Ishikawa (cell line): ENCODE results near the gene TUBGCP6.
A peak's percentile ranks its signal among the peaks of the same experiment; 100 is the strongest.

Experiments used
- CEBPB ChIP-seq: IDR thresholded peaks from 2 replicates; pipeline ENCODE4 v1.6.1; 2012
- CREB1 ChIP-seq: IDR thresholded peaks from 2 replicates; pipeline ENCODE4 v1.6.1; 2012; ENCODE audit warnings: low read depth
- EGR1 ChIP-seq: IDR thresholded peaks from 2 replicates; pipeline ENCODE4 v1.6.1; 2012
- EP300 ChIP-seq: IDR thresholded peaks from 2 replicates; pipeline ENCODE4 v1.6.1; 2012; ENCODE audit warnings: borderline replicate concordance
- FOXM1 ChIP-seq: IDR thresholded peaks from 2 replicates; pipeline ENCODE4 v1.6.1; 2012; ENCODE audit warnings: low read depth, borderline replicate concordance
- NFIC ChIP-seq: IDR thresholded peaks from 2 replicates; pipeline ENCODE4 v1.6.1; 2012
- RAD21 ChIP-seq: IDR thresholded peaks from 2 replicates; pipeline ENCODE4 v1.6.1; 2012; ENCODE audit warnings: low read depth
- TAF1 ChIP-seq: IDR thresholded peaks from 2 replicates; pipeline ENCODE4 v1.6.1; 2012; ENCODE audit warnings: low read depth, mild to moderate bottlenecking
- TCF12 ChIP-seq: IDR thresholded peaks from 2 replicates; pipeline ENCODE4 v1.6.1; 2012; ENCODE audit warnings: low read depth
- TEAD4 ChIP-seq: IDR thresholded peaks from 2 replicates; pipeline ENCODE4 v1.6.1; 2012
- YY1 ChIP-seq: IDR thresholded peaks from 2 replicates; pipeline ENCODE4 v1.6.1; 2012; ENCODE audit warnings: low read depth
- ZBTB7A ChIP-seq: IDR thresholded peaks from 2 replicates; pipeline ENCODE4 v1.6.1; 2012; ENCODE audit warnings: low read depth
- TF ChIP-seq, protein P1 (sequence below): IDR thresholded peaks from 2 replicates; pipeline ENCODE4 v1.6.1; 2012
- TF ChIP-seq, protein P2 (sequence below): IDR thresholded peaks from 2 replicates; pipeline ENCODE4 v1.6.1; 2012
- TF ChIP-seq, protein P3 (sequence below): IDR thresholded peaks from 2 replicates; pipeline ENCODE4 v1.6.1; 2012; ENCODE audit warnings: low read depth, mild to moderate bottlenecking

The TUBGCP6 gene

DNA sequence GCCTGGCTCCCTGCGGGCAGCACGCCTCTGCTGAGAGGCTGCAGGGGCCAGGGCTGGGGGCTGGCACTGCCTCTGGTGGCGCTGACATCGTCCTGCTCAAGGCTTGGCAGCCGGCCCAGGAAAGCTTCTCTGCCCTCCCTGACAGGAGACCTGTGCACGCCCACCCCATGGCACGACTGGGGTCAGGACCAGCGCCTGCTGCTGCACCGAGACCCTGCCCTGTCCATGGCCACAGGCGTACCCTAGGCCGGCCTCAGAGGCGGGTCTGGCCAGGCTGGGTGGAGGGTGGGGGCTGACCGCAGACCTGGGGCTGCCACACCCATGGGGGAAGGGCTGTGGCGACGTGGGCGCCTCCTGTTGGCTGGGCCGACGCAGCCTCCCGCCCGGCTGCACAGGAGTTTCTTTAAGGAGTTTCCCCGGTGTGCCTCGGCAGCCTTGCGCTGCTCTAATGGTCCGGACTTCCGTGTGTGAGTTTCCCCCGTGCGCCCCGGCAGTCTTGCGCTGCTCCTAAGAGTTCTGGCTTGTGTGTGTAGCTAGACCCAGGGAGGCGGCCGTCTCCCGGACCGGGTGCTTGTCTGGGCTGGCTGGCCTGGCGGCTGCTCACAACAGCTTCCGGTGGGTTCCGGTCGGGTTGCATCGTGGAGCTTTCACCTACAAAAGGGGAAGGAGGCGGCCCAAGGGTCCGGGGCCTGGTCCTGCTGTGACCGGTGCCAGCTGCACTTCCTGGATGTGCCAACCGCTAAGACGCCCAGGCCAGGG is 54.5 kb downstream of the TUBGCP6 start:
- TF ChIP-seq NFIC: peak; percentile 67; the same call in 1 of the 2 replicates
- 0 out of 2 replicates have a peak, but pooled peaks have one; percentile 31 for TF ChIP-seq CREB1
- TF ChIP-seq EP300: no peak
- TF ChIP-seq RAD21: peak; percentile 21; the same call in 1 of the 2 replicates
- TF ChIP-seq TEAD4: peak; percentile 14; the same call in 1 of the 2 replicates
- TF ChIP-seq, protein P1, sequence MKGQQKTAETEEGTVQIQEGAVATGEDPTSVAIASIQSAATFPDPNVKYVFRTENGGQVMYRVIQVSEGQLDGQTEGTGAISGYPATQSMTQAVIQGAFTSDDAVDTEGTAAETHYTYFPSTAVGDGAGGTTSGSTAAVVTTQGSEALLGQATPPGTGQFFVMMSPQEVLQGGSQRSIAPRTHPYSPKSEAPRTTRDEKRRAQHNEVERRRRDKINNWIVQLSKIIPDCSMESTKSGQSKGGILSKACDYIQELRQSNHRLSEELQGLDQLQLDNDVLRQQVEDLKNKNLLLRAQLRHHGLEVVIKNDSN: no peak
- no peak for TF ChIP-seq FOXM1
- TF ChIP-seq, protein P2, sequence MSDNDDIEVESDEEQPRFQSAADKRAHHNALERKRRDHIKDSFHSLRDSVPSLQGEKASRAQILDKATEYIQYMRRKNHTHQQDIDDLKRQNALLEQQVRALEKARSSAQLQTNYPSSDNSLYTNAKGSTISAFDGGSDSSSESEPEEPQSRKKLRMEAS: peak; percentile 63; the same call in 1 of the 2 replicates
- peak; percentile 93 for TF ChIP-seq ZBTB7A
- TF ChIP-seq TAF1: peak; percentile 53; the same call in 1 of the 2 replicates
- no peak for TF ChIP-seq YY1
- peak; percentile 61 for TF ChIP-seq TCF12
- TF ChIP-seq EGR1: no peak
- TF ChIP-seq, protein P3, sequence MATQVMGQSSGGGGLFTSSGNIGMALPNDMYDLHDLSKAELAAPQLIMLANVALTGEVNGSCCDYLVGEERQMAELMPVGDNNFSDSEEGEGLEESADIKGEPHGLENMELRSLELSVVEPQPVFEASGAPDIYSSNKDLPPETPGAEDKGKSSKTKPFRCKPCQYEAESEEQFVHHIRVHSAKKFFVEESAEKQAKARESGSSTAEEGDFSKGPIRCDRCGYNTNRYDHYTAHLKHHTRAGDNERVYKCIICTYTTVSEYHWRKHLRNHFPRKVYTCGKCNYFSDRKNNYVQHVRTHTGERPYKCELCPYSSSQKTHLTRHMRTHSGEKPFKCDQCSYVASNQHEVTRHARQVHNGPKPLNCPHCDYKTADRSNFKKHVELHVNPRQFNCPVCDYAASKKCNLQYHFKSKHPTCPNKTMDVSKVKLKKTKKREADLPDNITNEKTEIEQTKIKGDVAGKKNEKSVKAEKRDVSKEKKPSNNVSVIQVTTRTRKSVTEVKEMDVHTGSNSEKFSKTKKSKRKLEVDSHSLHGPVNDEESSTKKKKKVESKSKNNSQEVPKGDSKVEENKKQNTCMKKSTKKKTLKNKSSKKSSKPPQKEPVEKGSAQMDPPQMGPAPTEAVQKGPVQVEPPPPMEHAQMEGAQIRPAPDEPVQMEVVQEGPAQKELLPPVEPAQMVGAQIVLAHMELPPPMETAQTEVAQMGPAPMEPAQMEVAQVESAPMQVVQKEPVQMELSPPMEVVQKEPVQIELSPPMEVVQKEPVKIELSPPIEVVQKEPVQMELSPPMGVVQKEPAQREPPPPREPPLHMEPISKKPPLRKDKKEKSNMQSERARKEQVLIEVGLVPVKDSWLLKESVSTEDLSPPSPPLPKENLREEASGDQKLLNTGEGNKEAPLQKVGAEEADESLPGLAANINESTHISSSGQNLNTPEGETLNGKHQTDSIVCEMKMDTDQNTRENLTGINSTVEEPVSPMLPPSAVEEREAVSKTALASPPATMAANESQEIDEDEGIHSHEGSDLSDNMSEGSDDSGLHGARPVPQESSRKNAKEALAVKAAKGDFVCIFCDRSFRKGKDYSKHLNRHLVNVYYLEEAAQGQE: no peak
- no peak for TF ChIP-seq CEBPB

DNA sequence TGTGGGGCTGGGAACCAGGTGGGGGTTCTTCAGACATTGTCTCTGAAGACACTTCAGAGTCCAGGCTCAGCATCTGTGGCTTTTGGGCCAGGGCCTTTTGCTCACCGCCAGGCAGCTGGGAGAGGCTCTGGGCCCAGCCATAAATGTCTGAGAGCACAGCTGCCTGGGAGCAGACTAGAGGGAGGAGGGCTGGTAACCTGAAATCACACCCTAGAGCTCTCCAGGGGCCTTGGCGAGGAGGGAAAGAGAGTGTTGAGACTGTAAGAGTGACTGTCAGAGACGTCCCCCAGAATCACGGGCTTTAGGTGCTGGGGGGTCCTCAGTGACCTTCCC is 55.0 kb downstream of the TUBGCP6 start:
- TF ChIP-seq EGR1: no peak
- no peak for TF ChIP-seq NFIC
- TF ChIP-seq ZBTB7A: no peak
- TF ChIP-seq TAF1: no peak
- no peak for TF ChIP-seq TCF12
- TF ChIP-seq RAD21: no peak
- TF ChIP-seq CREB1: no peak
- TF ChIP-seq TEAD4: no peak
- TF ChIP-seq, protein P3: no peak
- TF ChIP-seq, protein P1: no peak

DNA sequence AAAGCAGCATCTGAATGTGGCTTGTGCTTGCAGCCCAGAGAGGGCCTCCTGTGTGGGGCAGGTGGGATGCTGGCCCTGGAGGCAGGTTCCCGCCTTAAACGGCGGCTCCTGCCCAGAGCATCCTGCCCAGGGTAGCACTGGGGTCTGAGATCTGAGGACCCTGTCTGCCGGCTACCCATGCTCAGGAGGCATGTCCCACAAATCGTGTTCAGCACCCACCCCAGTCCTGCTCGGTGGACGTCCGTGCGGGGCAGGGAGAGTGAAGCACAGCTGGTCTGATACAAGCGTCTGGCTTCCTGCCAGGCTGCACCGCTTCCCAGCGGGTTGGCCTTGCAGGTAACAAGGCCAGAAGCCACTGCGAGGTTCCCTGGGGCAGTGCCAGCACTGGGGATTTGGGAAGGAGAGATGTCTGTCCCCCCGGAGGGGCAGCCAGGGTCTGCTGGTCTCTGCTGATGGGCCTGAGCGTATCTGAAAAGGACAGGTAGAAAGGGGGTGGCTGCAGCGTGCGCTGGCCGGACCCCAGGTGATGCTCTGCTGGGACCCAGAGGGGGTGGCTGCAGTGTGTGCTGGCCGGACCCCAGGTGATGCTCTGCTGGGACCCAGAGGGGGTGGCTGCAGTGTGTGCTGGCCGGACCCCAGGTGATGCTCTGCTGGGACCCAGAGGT is 55.5 kb downstream of the TUBGCP6 start:
- TF ChIP-seq NFIC: peak; percentile 36; the same call in 1 of the 2 replicates
- TF ChIP-seq, protein P2: no peak

DNA sequence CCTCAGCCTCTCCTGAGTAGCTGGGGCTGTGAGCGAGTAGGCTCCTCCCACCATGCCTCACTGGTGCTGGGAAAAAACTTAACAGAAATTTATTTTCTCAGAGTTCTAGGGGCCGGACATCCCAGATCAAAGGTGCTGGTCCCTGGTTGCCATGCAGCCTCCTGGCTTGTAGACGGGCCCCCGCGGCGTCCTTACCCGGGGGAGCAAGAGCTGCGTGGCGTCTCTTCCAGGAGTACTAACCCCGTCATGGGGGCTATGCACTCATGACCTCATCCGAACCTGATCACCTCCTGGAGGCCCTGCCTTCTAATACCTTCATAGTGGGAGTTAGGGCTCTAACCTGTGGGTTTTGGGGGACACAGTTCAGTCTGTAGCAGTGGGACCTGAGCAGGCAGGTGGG is 56.5 kb downstream of the TUBGCP6 start:
- TF ChIP-seq TAF1: no peak
- TF ChIP-seq, protein P2: no peak
- TF ChIP-seq CEBPB: no peak
- TF ChIP-seq TCF12: no peak
- TF ChIP-seq NFIC: no peak
- no peak for TF ChIP-seq ZBTB7A
- no peak for TF ChIP-seq YY1
- no peak for TF ChIP-seq TEAD4
- no peak for TF ChIP-seq EGR1
- no peak for TF ChIP-seq FOXM1
- no peak for TF ChIP-seq EP300
- TF ChIP-seq, protein P1: no peak
- TF ChIP-seq CREB1: no peak
- no peak for TF ChIP-seq RAD21
